NT2/D1 (cell line): ENCODE results near the gene TBKBP1.

Source experiments
- DNase-seq: peaks from one replicate; pipeline ENCODE4 v3.0.0-alpha.2; 2011; ENCODE audit warnings: low read depth, low spot score
- H3K27me3 ChIP-seq: 2 replicates; pipeline ENCODE4 v1.6.0; 2011; ENCODE audit warnings: mild to moderate bottlenecking; ENCODE audit not compliant: insufficient read length, insufficient read depth
- H3K36me3 ChIP-seq: 2 replicates; pipeline ENCODE4 v1.6.1; 2011; ENCODE audit warnings: mild to moderate bottlenecking, low read length, mixed read lengths; ENCODE audit not compliant: insufficient read depth, insufficient read length
- H3K4me1 ChIP-seq: 2 replicates; pipeline ENCODE4 v1.5.1; 2011; ENCODE audit not compliant: insufficient read depth, insufficient read length
- H3K4me3 ChIP-seq: 2 replicates; pipeline ENCODE4 v1.5.1; 2011; ENCODE audit warnings: low read depth; ENCODE audit not compliant: insufficient read length
- H3K9ac ChIP-seq: 2 replicates; pipeline ENCODE4 v1.6.0; 2011; ENCODE audit warnings: low read depth; ENCODE audit not compliant: insufficient read length
- H3K9me3 ChIP-seq: 2 replicates; pipeline ENCODE4 v1.5.1; 2011; ENCODE audit warnings: mild to moderate bottlenecking, low read length; ENCODE audit not compliant: insufficient read depth
- SUZ12 ChIP-seq: IDR thresholded peaks from 2 replicates; pipeline ENCODE4 v1.6.1; 2011; ENCODE audit not compliant: insufficient read length, insufficient read depth; ENCODE audit errors: extremely low read depth
- YY1 ChIP-seq: IDR thresholded peaks from 2 replicates; pipeline ENCODE4 v1.6.1; 2011; ENCODE audit not compliant: insufficient read length, insufficient read depth
- ZNF274 ChIP-seq: IDR thresholded peaks from 2 replicates; pipeline ENCODE4 v1.6.1; 2011; ENCODE audit warnings: mild to moderate bottlenecking, low read depth, low read length

The TBKBP1 gene

GRCh38 chr17:47686664-47687327 is 7.2 kb upstream of the TBKBP1 start:
- H3K27me3 ChIP-seq: no peaks in the 10 kb centered on the region
- peaks cover 8% of the 10 kb centered on the region for H3K4me1 ChIP-seq
- H3K9ac ChIP-seq: no peak overlapping the region
- H3K36me3 ChIP-seq: peaks cover 35% of the 10 kb centered on the region
- H3K4me3 ChIP-seq: no peak overlapping the region
- no peak for TF ChIP-seq ZNF274
- TF ChIP-seq YY1: no peak
- TF ChIP-seq SUZ12: no peak
- no peak for DNase-seq
- H3K9me3 ChIP-seq: no peaks in the 10 kb centered on the region

- Histone ChIP-seq H3K36me3 (peaks cover 30% of the 10 kb centered on the region), H3K27me3 (no peaks in the 10 kb centered on the region), H3K9me3 (no peaks in the 10 kb centered on the region), H3K4me3 (no peak overlapping the region), H3K4me1 (peaks cover 13% of the 10 kb centered on the region), H3K9ac (no peak overlapping the region)
- TF ChIP-seq ZNF274: no peak
- TF ChIP-seq SUZ12: no peak
- TF ChIP-seq YY1: no peak
- no peak for DNase-seq
Measured at GRCh38 chr17:47687328-47687690, 6.7 kb upstream of the TBKBP1 start.

DNA sequence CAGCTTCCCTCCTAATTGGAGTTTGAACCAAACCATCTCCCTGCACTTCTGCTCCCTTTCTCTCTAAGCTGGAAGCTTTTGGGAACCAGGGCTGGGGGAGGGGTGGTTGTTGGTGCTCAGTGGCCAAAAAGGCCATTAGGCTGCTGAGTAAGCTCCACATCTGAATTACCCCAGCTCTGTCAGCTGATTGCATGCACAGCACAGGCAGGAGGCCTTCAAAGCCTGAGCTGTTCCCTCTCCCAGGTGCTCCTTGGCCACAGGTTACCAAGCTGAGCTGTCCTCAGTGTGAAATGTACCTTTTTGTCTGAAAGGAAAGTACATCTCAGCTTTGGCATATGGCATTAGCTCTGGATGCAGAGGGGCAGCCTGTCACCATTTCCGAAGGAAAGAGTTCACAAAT is 6.2 kb upstream of the TBKBP1 start:
- Histone ChIP-seq H3K4me1 (peaks cover 13% of the 10 kb centered on the region), H3K9ac (no peak overlapping the region), H3K36me3 (peaks cover 25% of the 10 kb centered on the region), H3K4me3 (no peak overlapping the region), H3K27me3 (no peaks in the 10 kb centered on the region), H3K9me3 (no peaks in the 10 kb centered on the region)
- TF ChIP-seq SUZ12 (no peak), YY1 (no peak), ZNF274 (no peak)
- peak; percentile 38 for DNase-seq

DNA sequence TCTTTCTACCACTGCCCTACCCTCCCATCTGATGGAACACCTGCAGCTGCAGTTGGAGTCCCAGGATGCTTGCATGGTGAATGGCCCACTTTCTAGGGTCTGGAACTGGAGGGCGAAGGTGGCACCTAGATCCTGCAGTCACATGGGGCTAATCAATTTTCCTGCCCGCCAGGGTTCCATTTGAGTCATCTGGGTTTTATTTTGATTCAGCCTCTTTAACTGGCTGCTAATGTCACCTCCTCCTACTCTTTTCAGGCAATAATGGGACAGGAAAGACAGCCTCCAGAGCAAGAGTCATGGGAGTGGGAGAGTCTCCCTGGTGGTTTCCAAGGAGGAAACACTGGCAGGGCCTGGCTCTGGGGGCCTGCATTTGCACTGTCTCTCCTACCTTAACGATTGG is 3.8 kb upstream of the TBKBP1 start:
- H3K4me1 ChIP-seq: peaks cover 13% of the 10 kb centered on the region
- H3K36me3 ChIP-seq: peaks cover 9% of the 10 kb centered on the region
- H3K4me3 ChIP-seq: no peak overlapping the region
- TF ChIP-seq YY1 (no peak), ZNF274 (no peak), SUZ12 (no peak)
- H3K9ac ChIP-seq: no peak overlapping the region
- no peak for DNase-seq
- H3K9me3 ChIP-seq: no peaks in the 10 kb centered on the region
- no peaks in the 10 kb centered on the region for H3K27me3 ChIP-seq

- TF ChIP-seq SUZ12 (no peak), YY1 (no peak), ZNF274 (no peak)
- no peaks in the 10 kb centered on the region for H3K9me3 ChIP-seq
- peaks cover 11% of the 10 kb centered on the region for H3K36me3 ChIP-seq
- no peaks in the 10 kb centered on the region for H3K27me3 ChIP-seq
- H3K4me3 ChIP-seq: no peak overlapping the region
- no peak overlapping the region for H3K9ac ChIP-seq
- DNase-seq: no peak
- H3K4me1 ChIP-seq: peaks cover 22% of the 10 kb centered on the region
Measured at GRCh38 chr17:47692137-47692894, 1.6 kb upstream of the TBKBP1 start.

DNA sequence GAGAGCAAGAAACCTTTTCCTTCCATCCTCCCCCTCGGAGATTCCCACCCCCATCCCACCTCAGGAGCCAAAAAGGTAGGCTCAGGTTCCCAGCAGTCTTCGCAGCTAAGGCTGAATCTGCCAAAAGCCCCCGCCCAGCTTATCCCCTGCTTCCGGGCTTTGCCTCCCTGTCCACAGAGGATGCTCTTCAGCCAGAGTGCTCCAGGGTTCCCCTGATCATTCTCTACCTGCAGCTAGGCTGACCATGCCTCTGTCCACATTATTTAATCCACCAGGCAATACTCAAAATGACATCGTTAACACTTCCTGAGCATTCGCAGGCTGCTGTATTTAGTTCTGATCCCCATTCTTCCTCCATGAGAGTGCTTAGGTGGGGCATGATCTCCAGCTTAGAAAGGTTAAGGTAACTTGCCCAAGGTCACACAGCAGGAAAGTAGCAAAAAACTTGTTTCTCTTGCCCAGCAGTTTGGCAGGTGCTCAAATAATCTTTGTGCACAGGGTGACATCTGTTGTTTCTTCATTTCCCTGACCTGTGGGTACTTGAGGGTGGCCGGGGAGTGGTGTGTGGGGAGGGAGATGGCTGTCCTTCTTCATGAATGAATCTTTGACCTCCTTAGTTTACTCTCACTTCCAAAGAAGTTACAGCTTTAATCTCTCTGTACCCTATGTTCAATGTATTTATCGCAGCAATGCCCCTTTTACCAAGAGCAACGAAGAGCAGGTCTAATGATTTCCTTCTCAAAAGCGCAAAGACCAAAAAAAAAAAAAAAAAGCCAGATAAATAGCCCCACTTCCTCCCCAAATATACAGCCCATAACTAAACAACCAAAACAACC is 848 bp upstream of the TBKBP1 start:
- DNase-seq: no peak
- H3K9ac ChIP-seq: peak overlapping the region; percentile 64
- peaks cover 15% of the 10 kb centered on the region for H3K36me3 ChIP-seq
- peaks cover 22% of the 10 kb centered on the region for H3K4me1 ChIP-seq
- TF ChIP-seq YY1: no peak
- H3K9me3 ChIP-seq: no peaks in the 10 kb centered on the region
- H3K27me3 ChIP-seq: no peaks in the 10 kb centered on the region
- H3K4me3 ChIP-seq: peak overlapping the region; percentile 27
